NT2/D1 (cell line): ENCODE measurements around the gene HDDC2.

ENCODE experiments used
- SUZ12 ChIP-seq: IDR thresholded peaks from 2 replicates; pipeline ENCODE4 v1.6.1; 2011; ENCODE audit not compliant: insufficient read length, insufficient read depth; ENCODE audit errors: extremely low read depth
- YY1 ChIP-seq: IDR thresholded peaks from 2 replicates; pipeline ENCODE4 v1.6.1; 2011; ENCODE audit not compliant: insufficient read length, insufficient read depth
- ZNF274 ChIP-seq: IDR thresholded peaks from 2 replicates; pipeline ENCODE4 v1.6.1; 2011; ENCODE audit warnings: mild to moderate bottlenecking, low read depth, low read length

DNA sequence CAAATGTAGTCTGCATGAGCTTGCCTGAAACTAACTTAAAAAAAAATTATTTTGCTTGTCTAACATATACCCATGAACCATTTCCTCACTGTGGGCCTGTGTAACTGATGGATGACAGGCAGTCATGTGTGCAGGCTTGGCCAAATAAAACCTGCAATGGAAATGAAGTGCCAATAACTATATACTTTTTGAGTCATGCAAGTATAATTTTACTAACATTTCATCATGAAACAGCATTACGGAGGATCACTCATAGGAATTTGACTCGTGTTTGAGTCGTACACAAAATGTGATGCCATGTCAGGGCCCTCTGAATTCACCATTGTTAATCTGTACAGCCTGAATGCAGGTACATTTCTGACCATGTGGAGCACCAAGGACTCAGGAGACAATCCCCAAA is 46.6 kb downstream of the HDDC2 start:
- TF ChIP-seq ZNF274 = no peak
- no peak for TF ChIP-seq SUZ12
- TF ChIP-seq YY1 = no peak
